ENCODE measurements around the gene ANO2.

The ANO2 gene

DNA sequence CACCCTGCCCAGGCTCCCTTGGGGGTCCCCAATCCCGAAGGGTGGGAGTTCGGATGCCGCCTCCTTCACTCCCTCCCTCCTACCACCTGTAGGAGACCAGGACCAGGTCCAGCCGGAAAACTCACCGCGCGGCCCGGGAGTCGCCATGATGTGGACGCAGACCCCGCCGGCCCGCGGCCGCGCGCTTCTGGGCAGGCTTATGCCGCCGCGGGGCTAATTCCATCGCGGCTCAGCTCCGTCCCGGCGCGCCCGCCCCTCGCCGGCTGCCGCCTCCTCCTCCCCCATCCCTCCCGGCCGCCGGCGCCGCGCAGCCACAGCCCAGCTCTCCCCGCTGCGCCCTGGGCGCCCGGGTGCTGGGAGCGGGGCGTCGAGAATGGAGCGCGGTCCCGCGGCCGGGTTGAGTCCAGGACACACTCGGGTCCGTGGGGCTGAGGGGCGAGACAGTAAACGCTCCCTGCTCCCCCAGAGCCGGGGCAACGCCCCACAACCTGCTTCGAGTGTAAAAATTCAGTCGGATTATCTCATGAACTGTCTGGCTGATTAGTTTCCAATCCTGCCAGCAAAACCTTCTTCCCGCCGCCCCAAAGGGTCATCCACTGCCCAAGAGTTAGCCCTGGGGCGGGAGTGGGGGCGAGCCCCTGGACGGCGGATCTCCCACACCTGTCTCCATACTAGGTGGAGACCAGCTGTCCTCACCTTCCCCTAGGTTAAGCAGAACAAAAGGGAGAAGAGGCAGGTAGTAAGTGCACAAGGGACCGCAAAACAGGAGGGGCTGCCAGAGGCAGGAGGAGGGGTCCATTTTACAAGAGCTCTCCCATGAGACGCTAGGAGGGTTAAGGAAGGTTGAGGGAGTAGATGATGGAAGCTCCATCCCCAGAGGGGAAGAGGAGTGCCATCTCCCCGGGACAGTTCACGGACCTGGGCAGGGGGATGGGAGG lies at the start of gene ANO2:
TSS of gene ANO2 (minus strand) at position 189 of the 938 bp plus-strand sequence. CDS start at position 147, 42 bp downstream.
- no peak for DNase-seq

- DNase-seq: no peak
These were observed 44.6 kb upstream of the ANO2 start for GRCh38 chr12:5989621-5990020.

DNA sequence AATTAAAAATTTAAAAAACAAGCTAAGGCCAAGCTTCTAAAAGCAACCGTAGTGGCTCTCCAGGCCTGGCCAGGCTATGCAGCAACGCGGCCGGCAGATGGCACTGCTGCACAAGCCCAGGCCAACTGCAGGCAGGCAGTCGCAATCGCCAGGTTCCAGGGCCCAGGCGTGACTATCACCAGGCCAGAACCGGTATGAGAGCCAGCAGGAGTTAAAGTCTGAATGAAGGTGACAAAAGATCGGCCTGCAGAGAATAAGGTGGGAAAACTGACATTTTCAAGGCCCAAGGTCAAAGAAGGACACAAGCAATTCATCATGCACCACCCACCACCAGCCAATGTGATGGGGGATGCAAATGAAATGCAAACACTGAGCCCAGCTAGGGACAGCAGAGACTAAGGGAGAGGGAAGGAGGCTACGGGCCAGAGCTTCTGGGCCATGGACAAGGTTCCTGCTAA lies 43.6 kb upstream of the ANO2 start:
- peak; percentile 44 to 50 for DNase-seq

GRCh38 chr12:5988088-5988487 lies 43.0 kb upstream of the ANO2 start:
- no peak for DNase-seq

DNA sequence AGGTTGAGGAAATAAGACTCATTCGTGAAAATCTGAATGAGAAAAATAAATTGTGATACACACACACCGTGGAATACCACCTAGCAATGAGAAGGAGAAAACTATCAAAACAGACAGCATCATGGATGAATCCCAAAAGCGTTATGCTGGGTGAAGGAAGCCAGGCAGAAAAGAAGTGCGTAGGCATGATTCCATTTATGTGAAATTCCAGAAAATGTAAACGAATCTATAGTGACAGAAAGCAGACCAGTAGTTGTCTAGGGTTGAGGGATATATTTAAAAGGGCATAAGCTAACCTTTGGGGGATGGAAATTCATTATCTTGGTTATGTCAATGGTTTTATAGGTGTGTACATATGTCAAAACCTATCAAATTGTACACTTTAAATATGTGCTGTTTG lies 42.5 kb upstream of the ANO2 start:
- no peak for DNase-seq

DNA sequence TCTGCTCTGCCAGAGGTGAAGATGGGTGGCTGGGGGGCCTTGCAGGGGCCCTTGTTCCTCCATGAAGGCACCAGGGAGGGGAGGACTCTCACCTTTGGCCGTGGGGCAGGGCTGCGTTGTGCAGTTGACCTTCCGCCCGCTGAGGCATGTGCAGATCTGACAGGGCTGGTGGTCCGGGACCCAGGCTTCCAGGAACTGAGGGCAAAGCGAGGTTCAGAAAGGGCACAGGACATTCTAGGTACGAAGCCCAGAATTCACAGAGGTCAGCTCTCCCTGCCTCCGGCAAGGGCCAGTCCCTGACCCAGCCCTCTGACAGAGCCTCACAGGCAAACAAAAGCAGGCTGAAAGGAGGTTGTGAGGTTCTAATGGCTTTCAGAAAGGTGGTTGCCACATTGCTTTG lies 40.4 kb upstream of the ANO2 start:
- no peak for DNase-seq

- no peak for DNase-seq
These were observed 39.8 kb upstream of the ANO2 start for GRCh38 chr12:5984873-5985272.

DNA sequence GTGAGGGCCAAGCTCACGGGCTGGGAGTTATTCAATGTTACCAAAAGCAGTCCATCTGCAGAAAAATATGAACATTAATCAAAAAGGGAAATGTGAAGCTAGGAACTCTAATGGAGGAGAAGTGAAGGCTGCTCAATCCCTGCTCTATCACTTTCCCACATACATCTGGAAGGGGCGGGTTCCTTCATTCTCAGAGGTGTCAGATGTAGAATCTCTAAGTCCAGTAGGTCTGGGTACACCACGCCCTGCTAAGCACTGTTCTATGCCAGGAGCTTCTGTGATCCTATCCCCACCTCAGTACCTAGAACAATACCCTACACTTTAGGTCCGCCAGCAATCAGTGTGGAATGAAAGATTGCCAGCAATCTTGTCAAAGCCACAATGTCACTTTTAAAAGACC lies 37.0 kb upstream of the ANO2 start:
- no peak for DNase-seq

DNA sequence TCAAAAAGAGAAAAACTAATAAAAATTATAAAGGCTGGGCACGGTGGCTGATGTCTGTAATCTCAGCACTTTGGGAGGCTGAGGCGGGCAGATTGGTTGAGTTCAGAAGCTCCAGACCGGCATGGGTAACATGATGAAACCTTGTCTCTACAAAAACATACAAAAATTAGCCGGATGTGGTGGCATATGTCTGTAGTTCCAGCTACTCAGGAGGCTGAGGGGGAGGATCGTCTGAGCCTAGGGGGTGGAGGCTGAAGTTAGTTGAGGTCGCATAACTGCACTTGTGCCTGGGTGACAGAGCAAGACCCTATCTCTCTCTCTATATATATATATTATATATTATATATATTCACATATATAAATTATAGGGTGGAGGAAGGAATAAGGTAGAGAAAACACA lies 32.5 kb upstream of the ANO2 start:
- DNase-seq: no peak

DNA sequence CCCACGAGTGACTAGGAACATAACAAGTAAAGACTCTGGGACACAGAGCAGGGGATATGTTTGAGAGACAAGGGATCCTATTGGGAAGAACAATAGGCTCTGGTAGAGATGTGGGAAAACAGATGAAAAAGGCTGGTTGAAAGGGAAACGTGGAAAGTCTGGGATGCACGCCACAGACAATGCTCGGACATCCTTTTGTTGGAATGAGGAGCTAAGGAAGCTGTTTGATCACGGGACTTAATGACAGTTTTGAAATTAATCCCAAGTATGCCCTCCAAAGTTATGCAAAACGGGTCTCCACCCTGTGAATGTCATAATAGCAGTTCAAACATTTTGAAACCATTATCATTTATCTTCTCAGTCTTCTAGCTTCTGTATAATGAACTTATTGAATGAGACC lies 31.7 kb upstream of the ANO2 start:
- no peak for DNase-seq

DNA sequence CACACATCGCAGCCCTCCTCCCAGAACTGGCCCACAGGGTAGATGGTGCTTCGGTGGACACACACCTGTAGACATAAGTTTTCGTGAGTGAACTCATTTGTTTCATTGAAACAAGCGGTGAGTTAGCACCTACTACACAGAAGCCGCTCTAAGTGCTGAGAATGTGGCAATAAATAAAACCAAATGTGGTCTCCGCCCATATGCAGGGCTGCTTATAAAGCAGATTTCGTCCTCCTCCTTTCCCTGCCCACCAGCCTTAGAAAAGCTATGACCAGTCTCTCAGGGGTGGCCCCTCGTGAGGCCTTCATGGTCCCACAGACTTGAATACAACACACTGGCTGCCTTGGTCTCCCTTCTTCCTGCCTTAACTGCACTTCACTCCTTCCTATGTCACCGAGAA lies 31.1 kb upstream of the ANO2 start:
- no peak for DNase-seq

GRCh38 chr12:5973461-5974115 lies 28.5 kb upstream of the ANO2 start:
- no peak for DNase-seq

GRCh38 chr12:5972387-5972786 lies 27.3 kb upstream of the ANO2 start:
- no peak for DNase-seq

- DNase-seq: no peak
These were observed 26.3 kb upstream of the ANO2 start for GRCh38 chr12:5971194-5971850.

GRCh38 chr12:5969974-5970690 lies 25.1 kb upstream of the ANO2 start:
- DNase-seq: no peak

- no peak for DNase-seq
These were observed 24.3 kb upstream of the ANO2 start for GRCh38 chr12:5969156-5969973.

DNA sequence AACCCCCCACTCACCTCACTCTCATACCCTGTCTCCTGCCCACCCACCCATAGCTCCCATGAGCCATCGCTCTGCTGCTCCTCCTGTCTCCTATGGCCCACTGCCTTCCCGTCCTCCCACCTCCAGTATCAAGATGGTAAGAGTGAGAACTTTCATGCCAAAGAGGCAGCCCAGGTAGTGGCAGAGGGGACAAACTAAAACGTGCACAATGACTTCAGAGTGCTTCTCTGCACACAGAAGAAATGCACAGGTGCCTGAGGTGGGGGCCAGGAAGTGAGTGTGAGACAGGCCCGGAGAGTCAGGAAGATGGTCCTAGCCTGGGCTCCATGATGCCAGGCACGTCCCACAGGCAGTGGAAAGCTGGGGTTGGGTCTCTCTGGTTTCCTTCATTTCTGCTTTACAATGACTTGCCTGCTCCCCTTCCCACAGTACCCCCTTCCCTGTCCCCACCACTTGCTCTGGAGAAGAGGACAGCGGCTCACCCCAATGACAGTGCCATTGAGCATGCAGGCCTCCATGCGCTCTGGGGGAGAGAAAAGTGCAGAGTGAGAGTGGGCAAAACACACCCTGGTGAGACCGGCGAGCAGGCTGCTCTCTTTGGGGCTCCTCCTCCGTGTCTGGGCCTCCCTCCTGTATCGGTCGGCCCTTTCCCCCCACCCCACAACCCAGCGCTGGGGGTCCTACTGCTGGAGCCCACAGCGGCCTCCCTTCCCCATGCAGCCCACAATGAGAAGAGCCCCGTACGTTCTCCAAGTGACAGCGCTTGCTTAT lies 22.8 kb upstream of the ANO2 start:
- DNase-seq: no peak

DNA sequence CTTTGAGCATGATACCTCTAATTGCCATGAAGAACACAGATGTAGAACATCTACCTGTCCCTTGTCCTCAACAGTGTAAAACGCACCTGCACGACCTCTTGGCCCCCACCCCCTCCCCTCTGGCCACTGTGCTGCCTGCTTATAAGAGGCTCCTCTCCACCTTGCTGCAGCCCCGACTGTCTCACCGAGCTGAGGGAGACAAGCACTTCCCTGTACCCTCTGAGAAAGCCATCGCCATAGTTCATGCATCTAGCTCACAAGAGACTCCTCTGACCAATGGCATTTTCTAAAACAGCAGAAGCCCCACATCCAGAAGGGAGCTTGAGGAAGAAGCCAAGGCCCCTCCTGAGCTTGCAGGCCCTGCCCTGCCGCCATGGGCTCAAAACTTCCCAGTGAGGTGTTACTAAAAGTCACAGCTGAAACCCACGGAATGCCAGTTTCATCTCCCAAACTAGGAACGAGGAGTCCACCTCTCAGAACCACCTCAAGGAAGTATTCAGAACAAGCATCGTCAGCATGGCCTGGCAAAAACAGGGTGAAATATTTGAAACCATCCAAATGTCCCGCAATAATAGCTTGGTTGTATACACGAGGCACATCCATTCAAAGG lies 21.5 kb upstream of the ANO2 start:
- DNase-seq: no peak

DNA sequence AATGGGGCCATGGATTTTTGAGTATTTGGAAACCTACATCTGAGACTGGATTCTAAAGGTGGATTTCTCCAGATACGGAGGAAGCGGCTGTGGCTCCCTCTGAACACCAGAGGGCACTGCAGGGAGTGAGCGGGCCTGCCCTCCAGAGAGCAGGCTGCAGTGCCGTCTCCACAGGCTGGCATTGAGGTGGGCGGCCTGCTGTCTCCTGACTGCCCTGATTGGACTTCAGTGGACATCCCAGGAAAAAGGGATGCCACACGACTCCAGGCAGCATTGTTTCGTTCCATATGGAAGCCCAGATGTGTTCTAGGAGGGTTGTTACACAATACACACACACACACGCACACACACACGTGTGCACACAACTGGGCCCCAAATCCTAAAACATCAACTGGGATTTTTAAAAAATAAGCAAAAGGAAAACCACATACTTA lies 20.9 kb upstream of the ANO2 start:
- peak in 1 of 2 experiments; percentile 6 for DNase-seq

Data from NCI-H187 (cell line).